Neural crest cell (in vitro differentiated cells): Measurements from ENCODE around the gene NSMF. TPM values are rescaled to one million over a fixed set of nuclear protein-coding genes. Genes with fewer than 3 reads are reported as not detected.
A peak's percentile ranks its signal among the peaks of the same experiment; 100 is the strongest.

Source experiments
- DNase-seq: peaks from one replicate; pipeline ENCODE4 v3.0.0; 2021; ENCODE audit warnings: low read depth, mixed read lengths, low spot score
- H3K27ac Mint-ChIP-seq: one replicate; pipeline ENCODE4 v1.8.0; 2021; ENCODE audit warnings: mild to moderate bottlenecking, mixed read lengths; ENCODE audit not compliant: unreplicated experiment
- H3K27me3 Mint-ChIP-seq: 2 replicates; pipeline ENCODE4 v1.8.0; 2021; ENCODE audit warnings: low read depth, mild to moderate bottlenecking, mixed read lengths
- H3K36me3 Mint-ChIP-seq: 2 replicates; pipeline ENCODE4 v1.8.0; 2021; ENCODE audit warnings: low read depth, mild to moderate bottlenecking, mixed read lengths
- H3K4me1 Mint-ChIP-seq: 2 replicates; pipeline ENCODE4 v1.8.0; 2021; ENCODE audit warnings: mixed read lengths
- H3K4me3 Mint-ChIP-seq: one replicate; pipeline ENCODE4 v1.8.0; 2021; ENCODE audit warnings: mild to moderate bottlenecking, mixed read lengths
- H3K9me3 Mint-ChIP-seq: 2 replicates; pipeline ENCODE4 v1.8.0; 2021; ENCODE audit warnings: mixed read lengths
- total RNA-seq: library from RNA; stranded (reverse); gene quantifications from 2 replicates; pipeline ENCODE4 v1.2.1, GENCODE V29; 2021
- TF ChIP-seq, protein P1 (sequence below): fragments of 200-600 bp; sonication (generic); conservative IDR thresholded peaks from 2 replicates; pipeline ENCODE4 v1.5.0; 2021; ENCODE audit warnings: antibody characterized with exemption, mild to moderate bottlenecking

The NSMF gene
- total RNA-seq, 1 donor from 2014 or later, result 64.4 TPM

DNA sequence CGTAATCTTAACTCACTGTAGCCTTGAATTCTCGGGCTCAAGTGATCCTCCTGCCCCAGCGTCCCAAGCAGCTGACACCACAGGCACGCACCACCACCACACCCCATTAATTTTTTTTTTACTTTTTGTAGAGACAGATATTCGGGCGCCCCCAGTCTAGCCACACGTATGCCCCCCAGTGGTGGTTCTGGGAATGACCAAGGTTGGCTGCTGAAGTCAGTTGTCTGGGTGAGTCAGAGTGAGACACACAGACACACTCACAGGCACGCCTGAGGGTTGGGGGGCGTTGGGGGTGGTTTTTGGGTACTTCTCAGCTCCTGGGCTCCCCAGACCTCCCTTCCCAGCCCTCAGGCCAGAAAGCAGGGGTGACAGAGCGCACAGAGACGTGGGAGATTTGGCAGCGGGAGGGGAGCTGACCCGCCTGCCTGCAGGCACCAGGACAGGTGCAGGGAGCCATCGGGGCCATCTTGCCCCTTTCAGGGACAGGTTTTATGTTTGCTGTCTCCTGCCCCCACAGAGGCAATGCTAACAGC is 13.8 kb downstream of the NSMF start:
- Mint-ChIP-seq H3K27ac (no peak overlapping the region), H3K4me1 (peaks cover 17% of the 10 kb centered on the region), H3K36me3 (no peaks in the 10 kb centered on the region), H3K4me3 (no peak overlapping the region), H3K27me3 (peaks cover 23% of the 10 kb centered on the region), H3K9me3 (no peaks in the 10 kb centered on the region)
- TF ChIP-seq, protein P1, sequence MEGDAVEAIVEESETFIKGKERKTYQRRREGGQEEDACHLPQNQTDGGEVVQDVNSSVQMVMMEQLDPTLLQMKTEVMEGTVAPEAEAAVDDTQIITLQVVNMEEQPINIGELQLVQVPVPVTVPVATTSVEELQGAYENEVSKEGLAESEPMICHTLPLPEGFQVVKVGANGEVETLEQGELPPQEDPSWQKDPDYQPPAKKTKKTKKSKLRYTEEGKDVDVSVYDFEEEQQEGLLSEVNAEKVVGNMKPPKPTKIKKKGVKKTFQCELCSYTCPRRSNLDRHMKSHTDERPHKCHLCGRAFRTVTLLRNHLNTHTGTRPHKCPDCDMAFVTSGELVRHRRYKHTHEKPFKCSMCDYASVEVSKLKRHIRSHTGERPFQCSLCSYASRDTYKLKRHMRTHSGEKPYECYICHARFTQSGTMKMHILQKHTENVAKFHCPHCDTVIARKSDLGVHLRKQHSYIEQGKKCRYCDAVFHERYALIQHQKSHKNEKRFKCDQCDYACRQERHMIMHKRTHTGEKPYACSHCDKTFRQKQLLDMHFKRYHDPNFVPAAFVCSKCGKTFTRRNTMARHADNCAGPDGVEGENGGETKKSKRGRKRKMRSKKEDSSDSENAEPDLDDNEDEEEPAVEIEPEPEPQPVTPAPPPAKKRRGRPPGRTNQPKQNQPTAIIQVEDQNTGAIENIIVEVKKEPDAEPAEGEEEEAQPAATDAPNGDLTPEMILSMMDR, result peak; percentile 81
- peak; percentile 84 for DNase-seq

DNA sequence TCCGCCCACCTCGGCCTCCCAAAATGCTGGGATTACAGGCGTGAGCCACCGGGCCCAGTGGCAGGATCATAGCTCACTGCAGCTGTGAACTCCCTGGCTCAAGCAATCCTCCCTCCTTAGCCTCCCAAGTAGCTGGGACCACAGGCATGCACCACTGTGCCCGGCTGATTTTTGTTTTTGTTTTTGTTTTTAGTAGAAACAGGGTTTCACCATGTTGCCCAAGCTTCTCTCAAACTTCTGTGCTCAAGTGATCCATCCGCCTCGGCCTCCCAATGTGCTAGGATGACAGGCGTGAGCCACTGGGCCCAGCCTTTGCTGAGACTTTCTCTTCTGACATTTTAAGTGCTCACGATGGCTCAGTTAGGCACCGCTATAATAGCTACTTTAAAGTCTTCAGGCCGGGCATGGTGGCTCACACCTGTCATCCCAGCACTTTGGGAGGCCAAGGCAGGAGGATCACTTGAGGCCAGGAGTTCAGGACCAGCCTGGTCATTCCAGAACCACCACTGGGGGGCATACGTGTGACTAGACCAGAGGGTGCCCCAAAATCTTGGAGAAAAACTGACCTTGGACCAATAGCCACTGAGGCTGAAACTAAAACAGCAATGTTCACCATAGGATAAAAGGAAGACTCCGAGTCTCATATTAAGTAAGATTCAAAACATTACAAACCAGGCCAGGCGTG is 14.9 kb downstream of the NSMF start:
- Mint-ChIP-seq H3K27me3 (peaks cover 25% of the 10 kb centered on the region), H3K4me3 (no peak overlapping the region), H3K4me1 (peaks cover 17% of the 10 kb centered on the region), H3K9me3 (no peaks in the 10 kb centered on the region), H3K36me3 (no peaks in the 10 kb centered on the region), H3K27ac (no peak overlapping the region)
- TF ChIP-seq, protein P1, result no peak
- DNase-seq, result no peak

DNA sequence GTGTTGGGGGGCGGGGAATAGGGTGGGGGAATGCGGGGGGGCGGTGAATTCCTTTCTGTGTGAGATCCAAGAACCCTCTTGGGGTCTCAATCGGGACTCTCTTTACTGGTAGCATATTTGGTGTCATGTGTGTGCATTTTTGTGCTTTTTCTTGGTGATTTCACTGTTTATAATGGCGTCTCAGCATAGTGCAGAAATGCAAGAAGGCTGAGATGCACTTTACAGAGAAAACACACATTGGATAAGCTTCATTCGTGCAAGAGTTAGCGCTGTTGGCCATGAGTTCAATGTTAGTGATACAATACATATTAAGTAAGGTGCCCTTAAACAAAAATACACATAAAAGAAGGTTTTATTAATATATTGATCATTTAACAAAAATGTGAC is 17.2 kb downstream of the NSMF start:
- peaks cover 13% of the 10 kb centered on the region for H3K4me1 Mint-ChIP-seq
- peak overlapping the region; percentile 66 for H3K4me3 Mint-ChIP-seq
- no peaks in the 10 kb centered on the region for H3K36me3 Mint-ChIP-seq
- TF ChIP-seq, protein P1, result no peak
- no peak overlapping the region for H3K27ac Mint-ChIP-seq
- H3K9me3 Mint-ChIP-seq, result no peaks in the 10 kb centered on the region
- H3K27me3 Mint-ChIP-seq, result peaks cover 25% of the 10 kb centered on the region
- no peak for DNase-seq

DNA sequence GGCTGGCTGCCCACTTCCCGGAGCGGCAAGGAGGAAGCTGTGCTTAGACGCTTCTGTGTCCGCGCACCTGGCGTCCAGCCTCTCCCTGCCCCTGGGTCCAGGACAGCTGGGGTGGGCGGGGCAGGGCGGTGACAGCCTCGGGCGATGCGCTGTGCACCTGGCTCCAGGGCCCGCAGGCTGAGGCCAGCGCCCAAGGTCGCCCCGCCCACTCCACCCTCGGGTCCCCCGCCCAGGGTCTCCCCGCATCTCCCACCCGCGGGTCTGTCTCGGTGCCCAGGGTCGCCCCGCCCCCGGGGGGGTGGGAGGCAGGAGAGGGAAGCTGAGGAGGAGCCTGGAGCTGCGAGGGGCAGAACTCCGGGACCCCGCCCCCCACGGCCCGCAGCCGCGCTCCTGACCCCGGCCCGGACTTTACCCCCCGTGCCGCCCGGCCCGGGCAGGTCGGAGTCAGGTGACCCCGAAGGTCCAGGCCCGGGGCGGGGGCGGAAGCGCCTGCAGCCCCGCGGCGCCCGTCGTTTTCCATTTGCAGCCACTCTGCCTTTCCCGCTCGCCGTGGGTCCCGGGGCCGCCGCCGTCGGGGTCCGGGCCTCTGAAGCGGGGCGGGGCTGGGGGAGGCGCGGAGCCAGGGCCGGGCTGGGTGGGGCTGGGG is 17.7 kb downstream of the NSMF start, which contains the start of gene ENTPD8:
Gene ENTPD8, minus strand, starts transcription at position 69 of the 646 bp plus-strand sequence. CDS start 3,072 bp downstream, outside the sequence.
- DNase-seq, result no peak
- Mint-ChIP-seq H3K27me3 (peaks cover 25% of the 10 kb centered on the region), H3K4me3 (peak within 1 kb of the TSS; percentile 66)

DNA sequence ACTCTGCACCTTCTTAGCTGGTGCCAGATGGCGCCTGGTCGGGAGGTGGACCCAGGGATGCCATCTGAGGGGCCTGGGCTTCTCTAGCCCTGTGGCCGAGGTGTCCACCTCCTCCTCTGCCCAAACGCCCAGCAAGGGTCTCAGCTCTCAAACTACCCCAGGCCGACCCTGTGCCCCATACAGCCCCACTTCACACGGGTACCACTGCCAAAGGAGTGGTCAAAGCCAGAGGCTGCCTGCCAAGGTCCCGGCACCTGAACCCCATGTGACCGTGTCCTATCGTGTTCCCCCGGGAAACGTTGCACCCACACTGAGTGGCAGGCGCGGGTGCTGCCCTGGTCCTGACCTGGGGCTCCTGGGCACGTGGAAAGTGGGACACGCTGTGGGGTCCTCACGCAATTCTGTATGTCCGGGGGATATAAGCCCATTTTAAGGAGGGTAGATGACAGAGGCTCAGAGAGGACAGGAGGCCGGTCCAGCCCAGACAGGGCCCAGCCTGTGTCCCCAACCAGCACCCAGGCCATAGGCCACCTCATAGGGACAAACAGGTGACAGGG is 19.9 kb downstream of the NSMF start:
- H3K27ac Mint-ChIP-seq, result no peak overlapping the region
- peaks cover 20% of the 10 kb centered on the region for H3K27me3 Mint-ChIP-seq
- H3K36me3 Mint-ChIP-seq, result no peaks in the 10 kb centered on the region
- no peaks in the 10 kb centered on the region for H3K9me3 Mint-ChIP-seq
- TF ChIP-seq, protein P1, result no peak
- no peak for DNase-seq
- H3K4me3 Mint-ChIP-seq, result no peak overlapping the region
- peaks cover 4% of the 10 kb centered on the region for H3K4me1 Mint-ChIP-seq

More for the DNA sequence above, 17.7 kb downstream of the NSMF start, which contains the start of gene ENTPD8:
- Mint-ChIP-seq H3K9me3 (no peaks in the 10 kb centered on the region), H3K4me1 (peaks cover 12% of the 10 kb centered on the region), H3K36me3 (no peaks in the 10 kb centered on the region), H3K27ac (no peak within 1 kb of the TSS)
- TF ChIP-seq, protein P1, result no peak
